NCI-H345 treated with DMSO at 0.1 percent for 48 hours (cell line): Measurements from ENCODE around the gene C3AR1.

Experiments
- DNase-seq: peaks from one replicate; lab custom pipeline; 2025; ENCODE audit not compliant: unreplicated experiment; lab: John Stamatoyannopoulos, UW

Gene C3AR1

GRCh38 chr12:8058506-8058905 lies 7.7 kb downstream of the C3AR1 start:
- no peak for DNase-seq

DNA sequence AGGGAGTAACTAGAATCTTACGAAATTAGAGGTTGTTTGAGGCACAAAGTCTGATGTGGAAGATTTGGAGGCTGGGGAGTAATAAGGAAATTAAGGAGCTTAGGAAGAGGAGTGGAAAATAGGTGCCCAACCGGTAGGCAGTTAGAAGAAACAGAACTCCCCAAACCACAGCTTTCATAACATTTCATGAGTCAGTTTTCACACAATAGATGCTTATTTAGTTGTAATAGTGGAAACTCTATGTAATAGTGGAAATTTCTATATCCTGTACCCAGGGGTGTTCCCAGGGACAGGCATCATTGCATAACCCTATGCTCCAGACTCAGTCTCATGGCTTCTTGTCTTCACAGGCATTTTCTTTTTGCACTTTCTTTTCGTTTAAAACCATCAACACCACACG lies 8.3 kb downstream of the C3AR1 start:
- DNase-seq: no peak

DNA sequence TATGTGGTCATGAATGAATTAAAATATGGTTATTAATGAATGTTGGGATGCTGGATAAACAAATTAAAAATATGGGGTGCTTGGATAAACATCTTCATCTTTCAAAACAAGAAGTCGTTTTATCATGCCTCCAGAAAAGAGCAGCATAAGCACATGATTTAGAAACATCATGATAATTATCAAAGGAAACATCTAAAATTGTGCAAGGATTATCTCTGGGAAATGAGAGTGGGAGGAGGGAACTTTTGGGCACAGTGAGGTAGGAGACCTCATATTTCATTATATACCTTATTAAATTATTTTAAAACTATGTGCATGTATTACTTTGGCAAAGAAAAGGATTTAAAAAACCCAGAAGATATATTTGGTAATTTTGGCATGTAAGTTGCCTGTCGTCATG lies 8.9 kb downstream of the C3AR1 start:
- DNase-seq: no peak

GRCh38 chr12:8054816-8055215 lies 11.3 kb downstream of the C3AR1 start:
- DNase-seq: no peak

GRCh38 chr12:8052679-8053078 lies 13.5 kb downstream of the C3AR1 start:
- no peak for DNase-seq

GRCh38 chr12:8050600-8051250 lies 15.4 kb downstream of the C3AR1 start:
- no peak for DNase-seq

DNA sequence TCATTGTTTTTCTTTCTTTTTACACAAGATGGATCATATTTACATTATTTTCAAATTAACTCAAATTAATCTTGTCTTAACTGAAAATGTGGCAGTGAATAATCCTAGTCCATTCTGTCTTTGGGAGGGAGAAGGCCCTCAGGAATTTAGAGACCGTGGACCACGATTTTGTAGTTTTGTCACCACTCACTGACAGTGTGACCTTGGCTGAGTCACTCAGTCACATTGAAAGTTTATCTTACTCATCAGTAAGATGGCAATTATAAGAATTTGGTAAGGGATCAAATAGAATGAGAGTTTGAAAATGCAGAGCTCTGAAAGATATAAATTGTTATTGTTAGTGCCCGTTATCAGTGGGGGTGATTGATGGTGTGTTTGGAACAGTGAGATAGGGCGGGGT lies 17.3 kb downstream of the C3AR1 start:
- no peak for DNase-seq

GRCh38 chr12:8047842-8048241 lies 18.3 kb downstream of the C3AR1 start:
- no peak for DNase-seq

DNA sequence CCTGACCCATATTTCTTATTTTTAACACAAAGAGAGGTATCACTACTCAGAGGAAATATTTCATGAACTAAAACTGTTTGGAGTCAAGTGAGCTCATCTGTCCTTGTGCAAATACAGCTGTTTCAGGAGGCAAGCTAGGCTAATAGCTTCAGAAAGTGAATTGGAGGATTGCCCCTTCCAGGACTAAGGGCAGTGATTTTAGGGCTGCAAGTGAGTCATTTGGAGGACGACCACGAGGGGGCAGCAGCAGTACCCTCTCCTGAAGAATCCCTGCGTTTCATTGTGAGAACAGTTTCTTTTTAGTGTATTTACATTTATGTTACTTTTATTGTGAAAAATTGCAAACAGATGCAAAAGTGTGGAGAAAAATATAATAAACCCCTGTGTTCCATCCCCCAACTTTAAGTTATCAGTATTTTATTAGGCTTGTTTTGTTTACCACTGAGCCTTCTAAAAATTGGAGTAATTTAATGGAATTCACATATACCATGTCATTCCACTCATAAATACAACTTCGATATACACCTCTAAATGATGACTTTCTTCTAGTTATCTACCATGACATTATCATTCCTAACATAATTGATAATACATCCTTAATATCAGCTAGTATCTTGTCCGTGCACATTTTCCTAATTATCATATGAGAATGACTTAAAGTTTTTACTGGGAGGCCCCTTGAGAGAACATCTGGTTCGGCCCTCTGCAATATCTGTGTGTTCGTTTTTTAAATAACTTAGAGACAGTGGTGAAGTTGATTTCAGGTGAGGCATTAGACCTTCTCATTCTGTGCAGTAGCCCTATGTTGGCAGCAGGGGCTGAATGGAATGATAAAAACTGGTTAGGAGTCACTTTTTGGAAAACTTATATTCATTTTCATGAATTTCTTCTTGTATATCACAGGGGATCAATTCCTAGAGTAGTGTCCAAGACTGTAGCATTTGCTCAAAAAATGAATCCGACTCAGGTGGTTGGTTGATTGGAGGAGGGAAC lies 19.9 kb downstream of the C3AR1 start:
- DNase-seq: peak; percentile 60

DNA sequence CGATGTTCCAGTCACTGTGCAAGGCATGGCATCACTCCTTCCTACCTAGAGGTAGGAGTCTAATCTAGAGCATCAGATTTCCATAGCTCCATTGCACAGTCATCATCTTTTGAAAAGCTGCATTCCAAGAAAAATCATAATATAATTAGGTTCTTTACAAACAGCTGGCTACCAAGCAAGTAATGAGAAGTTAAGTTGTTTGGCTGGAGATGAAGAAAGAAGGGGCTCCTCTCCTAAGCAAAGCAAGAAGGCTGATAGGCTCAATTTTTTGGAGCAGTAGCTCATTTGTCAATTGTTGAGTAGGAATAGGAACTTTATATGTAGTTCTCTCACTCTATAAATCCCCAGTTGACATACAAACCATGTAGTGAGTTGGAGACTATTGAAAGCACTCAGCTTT lies 25.4 kb downstream of the C3AR1 start:
- DNase-seq: no peak

DNA sequence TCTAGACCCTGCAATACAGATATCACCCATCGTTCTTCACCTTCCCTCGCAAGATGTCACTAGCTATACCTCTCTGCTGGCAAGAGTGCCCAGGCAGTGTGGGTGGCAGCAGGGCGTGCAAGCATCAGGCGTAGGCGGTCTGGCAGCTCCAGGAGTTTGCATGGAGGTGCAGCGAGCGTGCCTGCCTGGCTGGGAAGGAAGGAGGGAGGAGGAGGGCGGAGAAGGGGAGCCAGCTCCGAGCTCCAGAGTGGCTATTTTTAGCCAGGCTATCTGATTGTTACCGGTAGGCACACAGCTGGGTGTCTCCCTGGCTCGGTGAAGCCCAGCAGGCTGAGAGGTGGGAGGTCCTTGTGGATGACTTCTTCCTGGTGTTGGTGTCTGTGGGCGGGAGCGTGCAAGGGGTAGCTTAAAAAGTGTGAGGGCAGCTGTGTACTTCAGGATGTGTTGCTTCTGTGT lies 27.5 kb downstream of the C3AR1 start:
- DNase-seq: peak; percentile 92

- DNase-seq: no peak
Measured at GRCh38 chr12:8037947-8038346, 28.2 kb downstream of the C3AR1 start.

GRCh38 chr12:8037046-8037663 lies 29.0 kb downstream of the C3AR1 start:
- no peak for DNase-seq

GRCh38 chr12:8036346-8036745 lies 29.8 kb downstream of the C3AR1 start:
- DNase-seq: no peak

DNA sequence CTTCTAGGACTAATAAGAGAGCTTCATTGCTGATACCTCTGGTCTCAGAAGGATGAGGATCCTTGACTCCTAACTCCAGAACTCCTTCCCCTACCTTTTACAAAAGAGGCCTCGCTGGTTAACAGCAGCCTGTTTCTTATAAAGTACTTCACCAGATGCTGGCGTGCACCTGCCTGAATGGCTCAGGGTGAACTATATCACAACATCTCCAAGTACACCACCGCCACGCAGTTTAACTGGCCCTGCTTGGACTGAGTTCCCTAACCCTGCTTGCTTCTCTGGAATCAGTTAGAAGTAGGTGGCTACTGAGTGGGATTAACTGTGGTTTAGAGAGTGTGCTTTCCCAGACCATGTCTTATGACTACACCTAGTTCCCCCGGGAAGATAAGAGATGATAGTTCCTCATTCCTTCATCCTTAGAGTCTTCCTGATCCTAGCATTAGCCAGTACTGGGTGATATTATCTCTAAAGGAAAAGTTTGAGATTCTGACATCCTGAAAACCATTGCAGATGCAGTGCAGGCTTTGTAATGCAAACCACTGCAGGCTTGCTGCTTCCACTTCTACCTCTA lies 30.6 kb downstream of the C3AR1 start:
- DNase-seq: no peak

- no peak for DNase-seq
Measured at GRCh38 chr12:8034802-8035201, 31.4 kb downstream of the C3AR1 start.

GRCh38 chr12:8033153-8034044 lies 32.8 kb downstream of the C3AR1 start:
- peak; percentile 49 for DNase-seq

DNA sequence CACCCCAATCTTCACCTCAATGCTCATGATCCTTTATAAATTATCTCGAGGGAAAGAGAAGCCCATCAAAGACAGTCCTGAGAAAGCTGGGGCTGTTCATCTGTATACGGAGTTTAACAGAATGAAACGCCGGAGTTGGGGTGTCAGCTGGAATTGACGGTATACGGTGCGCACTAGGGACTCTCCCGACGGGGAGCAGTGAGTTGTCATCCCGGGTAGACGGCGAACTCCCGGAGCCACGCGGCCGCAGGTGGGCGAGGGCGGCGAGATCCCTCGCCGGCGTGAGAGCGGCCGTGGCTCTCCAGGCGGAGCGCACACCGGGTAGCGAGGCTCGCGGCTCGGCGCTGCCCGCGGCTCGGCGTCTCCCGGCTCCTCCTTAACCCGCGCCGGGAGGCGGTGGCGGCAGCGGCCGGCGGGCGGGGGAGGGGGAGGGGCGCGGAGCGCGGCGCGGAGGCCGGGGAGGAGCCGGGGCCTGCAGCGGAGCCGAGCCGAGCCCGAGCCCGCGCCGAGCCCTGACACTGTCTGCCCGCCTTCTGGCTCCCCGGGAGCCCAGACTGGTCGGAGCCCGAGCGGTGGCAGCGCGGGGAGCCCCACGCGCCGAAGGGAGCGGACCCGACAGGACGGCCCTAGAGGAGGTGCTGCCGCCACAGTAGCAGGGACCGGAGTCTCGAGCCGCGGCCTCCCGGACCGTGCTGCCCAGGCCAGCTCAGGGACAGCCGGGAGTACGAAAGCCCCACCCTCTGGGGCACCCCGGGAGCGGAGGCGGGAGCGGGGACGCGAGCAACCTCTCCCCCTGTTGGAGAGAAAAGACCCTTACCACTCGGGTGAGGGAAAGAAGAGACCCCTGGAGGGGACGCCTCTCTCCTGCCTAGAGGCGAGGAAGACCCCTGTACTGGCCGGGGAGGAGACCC lies 33.7 kb downstream of the C3AR1 start, which contains the start of gene FOXJ2:
Gene FOXJ2, plus strand, starts transcription at position 475 of the 911 bp plus-strand sequence. CDS start 7,117 bp downstream, outside the sequence.
- DNase-seq: peak; percentile 48

- no peak for DNase-seq
Measured at GRCh38 chr12:8031872-8032241, 34.3 kb downstream of the C3AR1 start.
